Measurements from ENCODE around the gene RIMS4. TPM values are rescaled to one million over a fixed set of nuclear protein-coding genes. Genes with fewer than 3 reads are reported as not detected.
A peak's percentile ranks its signal among the peaks of the same experiment; 100 is the strongest.
"Not testable (repeated sequence)": the region's sequence is repeated elsewhere in the genome, so short reads cannot be mapped to it uniquely, and the experiment has no call there.

The RIMS4 gene
- polyA plus RNA-seq, 5 donors, result 1.9 to 6.0 (median 3.2) TPM

GRCh38 chr20:44765701-44766347 is 44.5 kb downstream of the RIMS4 start:
- no peak for DNase-seq

GRCh38 chr20:44765091-44765490 is 45.3 kb downstream of the RIMS4 start:
- no peak for DNase-seq

DNA sequence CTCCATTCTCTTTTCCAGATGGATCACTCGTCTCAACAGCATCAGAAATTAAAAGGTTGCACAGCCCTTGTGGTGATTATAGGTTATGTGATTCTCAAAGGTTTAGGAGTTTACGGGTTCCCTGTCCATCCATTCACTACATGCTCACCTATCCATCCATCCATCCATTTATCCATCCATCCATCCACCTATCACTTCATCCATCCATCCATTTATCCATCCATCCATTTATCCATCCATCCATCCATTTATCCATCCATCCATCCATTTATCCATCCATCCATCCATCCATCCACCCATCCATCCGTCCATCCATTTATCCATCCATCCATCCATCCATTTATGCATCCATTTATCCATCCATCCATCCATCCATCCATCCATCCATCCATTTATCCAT is 46.5 kb downstream of the RIMS4 start:
- not testable (repeated sequence) for DNase-seq

- DNase-seq, result peak in 1 of 2 donors; percentile 30
Observed at GRCh38 chr20:44762466-44763140, 47.7 kb downstream of the RIMS4 start.

GRCh38 chr20:44761423-44761822 is 48.9 kb downstream of the RIMS4 start:
- peak in 1 of 2 donors; percentile 36 for DNase-seq

DNA sequence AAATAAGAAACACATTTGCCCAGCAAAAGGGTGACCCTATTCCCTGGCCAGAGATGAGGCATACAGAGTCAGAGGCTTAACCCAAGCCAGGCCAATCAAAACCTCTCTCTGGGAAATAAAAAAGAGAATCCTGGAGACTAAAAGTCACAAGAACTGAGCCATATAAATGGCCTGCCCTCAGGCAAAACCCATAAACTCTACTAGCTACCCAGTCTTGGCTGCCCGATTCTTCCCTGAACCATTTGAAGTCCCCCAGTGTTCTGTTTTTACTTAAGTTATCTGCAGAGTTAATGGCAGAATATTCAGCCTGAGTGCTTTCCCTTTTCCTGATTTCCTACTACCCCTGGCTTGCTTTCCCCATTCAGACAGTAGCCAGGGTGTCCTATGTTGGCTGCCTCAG is 50.8 kb downstream of the RIMS4 start:
- no peak for DNase-seq

DNA sequence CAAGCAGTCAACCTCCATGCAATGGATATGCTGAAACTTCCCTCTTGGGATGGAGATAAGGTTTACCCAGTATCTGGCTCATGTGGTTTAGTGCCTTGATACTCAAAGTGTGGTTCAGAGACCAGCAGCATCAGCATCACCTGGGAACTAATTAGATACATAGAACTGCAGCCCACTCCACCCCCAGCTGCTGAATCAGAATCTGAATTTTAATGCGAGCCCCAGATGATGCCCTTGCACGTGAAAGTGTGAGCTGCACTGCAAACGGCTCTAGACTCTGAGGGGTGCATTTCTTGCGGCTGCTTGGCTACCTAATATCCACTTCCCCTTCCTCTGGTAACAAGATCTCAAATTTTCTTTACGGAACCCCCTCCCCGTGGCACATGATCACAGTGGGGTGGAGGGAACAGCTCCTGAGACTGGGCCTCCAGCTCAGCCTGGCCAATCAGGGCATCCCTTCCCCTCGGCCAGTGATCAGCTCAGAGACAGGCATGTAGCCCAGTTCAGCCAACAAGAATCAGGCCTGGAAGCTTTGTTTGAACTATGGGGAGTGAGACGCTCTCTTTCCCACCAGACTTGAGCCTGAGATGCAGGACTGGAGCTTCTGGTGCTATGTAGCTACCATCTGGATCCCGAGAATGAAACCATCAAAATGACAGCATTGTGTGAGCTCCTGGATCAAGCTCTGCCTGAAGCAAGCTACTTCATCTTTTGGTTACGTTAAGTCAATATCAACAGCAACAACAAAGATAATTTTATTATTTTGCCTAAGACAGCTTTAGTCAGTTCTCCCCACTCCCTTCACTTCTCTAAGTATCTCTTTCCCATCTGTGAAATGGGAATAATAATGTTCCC is 51.9 kb downstream of the RIMS4 start:
- DNase-seq, result no peak

DNA sequence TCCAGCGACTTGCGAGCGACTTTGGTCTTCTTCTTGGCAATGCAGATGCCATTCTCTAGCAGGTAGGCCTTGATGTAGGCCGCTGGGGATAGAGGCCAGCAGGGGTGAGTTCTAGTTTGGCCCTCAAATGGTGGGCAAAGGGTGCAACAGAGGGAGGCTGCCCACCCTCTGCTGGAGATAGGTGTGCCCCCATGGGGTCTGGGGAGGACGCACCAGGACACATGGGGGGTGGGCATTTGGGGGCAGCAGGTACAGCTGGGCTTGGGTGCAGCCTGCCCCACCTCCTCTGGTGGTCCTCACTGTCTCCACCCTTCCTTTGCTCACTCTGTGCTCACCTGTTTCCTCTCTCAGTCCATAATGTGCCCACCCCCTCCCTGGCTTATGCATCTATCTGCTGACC is 53.4 kb downstream of the RIMS4 start:
- DNase-seq, result no peak

GRCh38 chr20:44756011-44756688 is 54.2 kb downstream of the RIMS4 start:
- DNase-seq, result no peak

GRCh38 chr20:44754554-44754953 is 55.8 kb downstream of the RIMS4 start:
- DNase-seq, result no peak

GRCh38 chr20:44752099-44752931 is 58.0 kb downstream of the RIMS4 start:
- DNase-seq, result no peak

DNA sequence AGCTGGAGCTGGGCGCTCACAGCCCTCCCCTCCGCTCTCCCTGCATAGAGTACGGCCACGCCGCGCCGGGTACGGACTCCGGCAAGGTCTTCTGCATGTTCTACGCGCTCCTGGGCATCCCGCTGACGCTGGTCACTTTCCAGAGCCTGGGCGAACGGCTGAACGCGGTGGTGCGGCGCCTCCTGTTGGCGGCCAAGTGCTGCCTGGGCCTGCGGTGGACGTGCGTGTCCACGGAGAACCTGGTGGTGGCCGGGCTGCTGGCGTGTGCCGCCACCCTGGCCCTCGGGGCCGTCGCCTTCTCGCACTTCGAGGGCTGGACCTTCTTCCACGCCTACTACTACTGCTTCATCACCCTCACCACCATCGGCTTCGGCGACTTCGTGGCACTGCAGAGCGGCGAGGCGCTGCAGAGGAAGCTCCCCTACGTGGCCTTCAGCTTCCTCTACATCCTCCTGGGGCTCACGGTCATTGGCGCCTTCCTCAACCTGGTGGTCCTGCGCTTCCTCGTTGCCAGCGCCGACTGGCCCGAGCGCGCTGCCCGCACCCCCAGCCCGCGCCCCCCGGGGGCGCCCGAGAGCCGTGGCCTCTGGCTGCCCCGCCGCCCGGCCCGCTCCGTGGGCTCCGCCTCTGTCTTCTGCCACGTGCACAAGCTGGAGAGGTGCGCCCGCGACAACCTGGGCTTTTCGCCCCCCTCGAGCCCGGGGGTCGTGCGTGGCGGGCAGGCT is 60.1 kb downstream of the RIMS4 start:
- no peak for DNase-seq

DNA sequence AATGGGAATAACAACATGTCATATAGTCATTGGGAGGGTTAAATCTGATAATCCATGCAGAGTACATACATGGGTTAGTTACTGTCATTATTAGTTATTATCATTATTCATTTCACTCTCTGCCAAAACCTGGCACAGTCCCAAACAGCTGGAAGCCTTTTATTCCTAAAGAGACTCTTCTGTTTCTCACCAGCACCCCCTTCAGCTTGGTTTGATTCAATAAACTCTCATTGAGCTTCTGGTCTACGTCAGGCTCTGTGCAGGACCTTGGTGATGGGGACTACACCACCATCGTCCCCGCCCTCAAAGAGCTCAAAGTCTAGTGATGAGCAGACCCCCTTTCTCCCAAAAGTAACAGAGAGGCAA is 62.4 kb downstream of the RIMS4 start:
- DNase-seq, result peak; percentile 30 to 31

- peak; percentile 76 to 78 for DNase-seq
Observed at GRCh38 chr20:44747166-44748004, 63.0 kb downstream of the RIMS4 start.

- no peak for DNase-seq
Observed at GRCh38 chr20:44746367-44747165, 63.8 kb downstream of the RIMS4 start.

- no peak for DNase-seq
Observed at GRCh38 chr20:44745598-44746366, 64.6 kb downstream of the RIMS4 start, which contains the start of gene KCNK15. TSS of gene KCNK15 (plus strand) at chr20:44745865. CDS start at chr20:44745911, 46 bp downstream.

- DNase-seq, result no peak
Observed at GRCh38 chr20:44745122-44745597, 65.2 kb downstream of the RIMS4 start.

All from right lung (tissue), 5 donors.